Rectal smooth muscle tissue (tissue), 1 donor: ENCODE results near the gene DGCR8.

Experiments used
- H3K27ac ChIP-seq: one replicate; pipeline ENCODE4 v1.7.0; 2013; ENCODE audit warnings: low read depth, low read length, inconsistent platforms
- H3K27me3 ChIP-seq: one replicate; pipeline ENCODE4 v1.7.0; 2013; ENCODE audit warnings: low read length; ENCODE audit not compliant: control insufficient read depth, insufficient read depth
- H3K36me3 ChIP-seq: one replicate; pipeline ENCODE4 v1.7.0; 2013; ENCODE audit warnings: low read length; ENCODE audit not compliant: control insufficient read depth, insufficient read depth
- H3K4me1 ChIP-seq: one replicate; pipeline ENCODE4 v1.7.0; 2013; ENCODE audit warnings: low read length; ENCODE audit not compliant: control insufficient read depth, insufficient read depth
- H3K4me3 ChIP-seq: one replicate; pipeline ENCODE4 v1.7.0; 2013; ENCODE audit warnings: low read length
- H3K9ac ChIP-seq: one replicate; pipeline ENCODE4 v1.7.0; 2013; ENCODE audit warnings: low read length

Gene DGCR8

DNA sequence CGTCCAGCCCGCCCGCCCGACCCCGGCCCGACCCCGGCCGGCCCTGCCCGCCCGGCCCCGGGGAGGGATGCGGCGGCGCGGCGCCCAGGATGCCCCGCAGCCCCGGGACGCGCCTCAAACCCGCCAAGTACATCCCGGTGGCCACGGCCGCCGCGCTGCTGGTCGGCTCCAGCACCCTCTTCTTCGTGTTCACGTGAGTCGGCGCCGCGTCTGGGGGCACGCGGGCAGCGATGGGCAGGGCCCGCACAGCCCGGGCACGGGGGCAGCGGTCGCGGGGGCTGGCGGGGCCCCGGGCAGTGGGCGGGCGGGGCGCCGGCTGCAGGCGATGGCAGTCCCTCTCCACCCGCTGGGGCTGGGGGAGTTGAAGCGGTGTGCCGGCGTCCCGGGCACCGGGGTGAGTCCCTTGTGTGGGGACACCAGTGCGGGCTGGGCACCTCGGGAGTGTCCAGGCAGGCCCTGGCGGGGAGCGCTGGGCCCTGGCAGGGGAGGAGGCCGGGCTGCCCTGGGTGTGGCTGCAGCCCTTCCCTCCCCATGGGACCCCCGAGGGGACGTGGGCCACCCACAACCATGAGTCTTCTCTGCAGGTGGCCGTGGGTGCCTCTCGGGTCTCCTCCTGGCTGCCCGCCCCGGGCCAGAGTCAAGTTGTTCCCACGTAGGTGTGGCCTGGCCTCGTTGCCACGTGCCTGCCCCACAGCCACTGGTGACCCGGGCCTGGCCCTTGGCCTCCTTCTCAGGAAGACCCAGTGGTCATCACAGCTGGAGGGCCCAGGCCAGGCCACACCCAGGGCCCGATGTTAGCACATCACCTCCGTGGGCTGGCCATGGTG is 52.0 kb downstream of the DGCR8 start:
- Histone ChIP-seq H3K4me3 (peak overlapping the region; percentile 81), H3K9ac (peak overlapping the region; percentile 72), H3K27me3 (no peaks in the 10 kb centered on the region), H3K27ac (no peak overlapping the region), H3K4me1 (peaks cover 11% of the 10 kb centered on the region), H3K36me3 (no peaks in the 10 kb centered on the region)

DNA sequence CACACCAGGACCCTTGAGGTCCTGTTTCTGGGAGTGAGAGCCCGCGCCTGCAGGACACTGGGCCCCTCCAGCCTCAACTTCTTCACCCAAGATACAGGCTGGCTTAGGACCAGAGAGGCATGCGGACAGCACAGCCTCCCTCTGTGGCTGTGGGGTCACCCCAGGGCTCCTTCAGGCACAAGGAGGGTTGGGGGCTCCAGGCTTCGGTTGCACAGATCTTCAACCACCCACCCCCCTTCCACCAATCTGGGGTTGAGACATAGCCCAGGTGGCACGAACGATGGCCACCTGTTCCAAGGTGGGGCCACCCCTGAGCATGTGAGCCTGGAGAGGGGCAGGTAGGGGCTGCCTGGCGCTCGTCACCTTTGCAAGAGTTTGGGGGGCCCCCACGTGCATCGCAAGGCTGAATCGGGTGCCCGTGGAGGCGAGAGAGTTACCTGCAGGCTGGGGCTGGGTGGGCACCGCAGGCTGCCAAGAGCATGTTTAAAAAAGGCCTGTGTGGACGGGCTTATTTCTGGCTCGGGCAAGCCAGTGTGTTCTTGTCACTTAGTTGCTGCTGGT is 52.7 kb downstream of the DGCR8 start:
- Histone ChIP-seq H3K4me1 (peaks cover 18% of the 10 kb centered on the region), H3K27ac (no peak overlapping the region), H3K36me3 (no peaks in the 10 kb centered on the region), H3K27me3 (no peaks in the 10 kb centered on the region), H3K9ac (peak overlapping the region; percentile 72), H3K4me3 (peak overlapping the region; percentile 81)

- Histone ChIP-seq H3K36me3 (no peaks in the 10 kb centered on the region), H3K4me1 (peaks cover 19% of the 10 kb centered on the region), H3K27ac (no peak overlapping the region), H3K9ac (no peak overlapping the region), H3K27me3 (no peaks in the 10 kb centered on the region), H3K4me3 (no peak overlapping the region)
Observed at GRCh38 chr22:20133930-20134549, 54.0 kb downstream of the DGCR8 start.

- Histone ChIP-seq H3K36me3 (peaks cover 4% of the 10 kb centered on the region), H3K27ac (no peak overlapping the region), H3K4me1 (peaks cover 19% of the 10 kb centered on the region), H3K9ac (no peak overlapping the region), H3K27me3 (no peaks in the 10 kb centered on the region), H3K4me3 (no peak overlapping the region)
Observed at GRCh38 chr22:20135265-20135664, 55.2 kb downstream of the DGCR8 start.

GRCh38 chr22:20135806-20136602 is 56.0 kb downstream of the DGCR8 start:
- H3K9ac ChIP-seq: no peak overlapping the region
- no peak overlapping the region for H3K27ac ChIP-seq
- H3K27me3 ChIP-seq: no peaks in the 10 kb centered on the region
- peaks cover 4% of the 10 kb centered on the region for H3K36me3 ChIP-seq
- no peak overlapping the region for H3K4me3 ChIP-seq
- peaks cover 17% of the 10 kb centered on the region for H3K4me1 ChIP-seq

DNA sequence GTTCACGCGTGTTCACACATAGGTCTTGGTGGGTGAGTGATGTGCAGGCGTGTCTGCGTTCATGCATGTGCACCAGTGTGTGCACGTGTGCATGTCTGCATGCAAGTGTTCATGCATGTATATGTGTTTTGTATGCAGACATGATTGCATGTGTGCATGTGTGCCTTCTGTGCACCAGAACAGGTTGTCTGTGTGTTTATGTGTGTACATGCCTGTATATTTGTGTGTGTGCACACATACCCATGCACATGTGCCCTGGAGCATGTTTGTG is 56.5 kb downstream of the DGCR8 start:
- no peak overlapping the region for H3K9ac ChIP-seq

GRCh38 chr22:20137113-20137512 is 57.1 kb downstream of the DGCR8 start:
- Histone ChIP-seq H3K9ac (no peak overlapping the region), H3K4me3 (no peak overlapping the region), H3K36me3 (peaks cover 6% of the 10 kb centered on the region), H3K27ac (no peak overlapping the region), H3K27me3 (no peaks in the 10 kb centered on the region), H3K4me1 (peaks cover 17% of the 10 kb centered on the region)

More for the DNA sequence above, 56.5 kb downstream of the DGCR8 start:
- H3K4me3 ChIP-seq: no peak overlapping the region
- H3K4me1 ChIP-seq: peaks cover 17% of the 10 kb centered on the region
- H3K36me3 ChIP-seq: peaks cover 4% of the 10 kb centered on the region
- H3K27me3 ChIP-seq: no peaks in the 10 kb centered on the region
- H3K27ac ChIP-seq: no peak overlapping the region

- peaks cover 11% of the 10 kb centered on the region for H3K4me1 ChIP-seq
- H3K4me3 ChIP-seq: no peak overlapping the region
- H3K36me3 ChIP-seq: peaks cover 6% of the 10 kb centered on the region
- H3K9ac ChIP-seq: no peak overlapping the region
- peak overlapping the region; percentile 16 for H3K27ac ChIP-seq
- H3K27me3 ChIP-seq: no peaks in the 10 kb centered on the region
Observed at GRCh38 chr22:20137671-20138416, 57.8 kb downstream of the DGCR8 start.

DNA sequence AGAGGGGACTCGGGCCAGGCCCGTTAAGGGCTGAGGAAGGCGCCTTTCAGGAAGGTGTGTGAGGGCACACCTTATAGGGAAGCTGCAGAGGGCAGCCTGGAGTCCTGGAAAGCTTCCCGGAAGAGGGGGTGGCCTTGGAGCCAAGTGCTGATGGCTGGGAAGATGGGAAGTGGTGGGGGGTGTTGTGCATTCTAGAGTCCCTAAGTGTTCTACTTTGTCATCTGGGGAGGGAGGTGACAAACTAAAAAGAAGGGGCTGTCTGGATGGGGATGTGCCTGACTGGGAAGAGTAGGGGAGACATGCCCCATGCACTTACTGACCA is 58.3 kb downstream of the DGCR8 start:
- peaks cover 10% of the 10 kb centered on the region for H3K4me1 ChIP-seq
- no peak overlapping the region for H3K4me3 ChIP-seq
- H3K27ac ChIP-seq: peak overlapping the region; percentile 16

DNA sequence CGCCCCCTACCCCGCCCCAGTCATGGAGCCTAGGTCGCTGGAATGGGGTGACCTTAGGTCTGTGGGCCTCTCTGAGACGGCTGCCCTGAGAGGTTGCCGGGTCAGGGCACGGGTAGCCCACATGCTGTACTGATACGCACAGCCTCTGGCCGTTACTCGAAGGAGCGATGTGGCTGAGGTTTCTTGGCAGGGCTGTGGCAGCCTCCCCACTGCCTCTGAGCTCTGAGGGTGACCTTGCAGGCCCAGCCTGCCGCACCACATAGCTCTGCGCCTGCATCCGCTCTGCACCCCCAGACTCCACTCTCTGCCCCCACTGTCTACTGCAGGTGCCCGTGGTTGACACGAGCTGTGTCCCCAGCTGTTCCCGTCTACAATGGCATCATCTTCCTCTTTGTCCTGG is 58.8 kb downstream of the DGCR8 start:
- Histone ChIP-seq H3K4me1 (peaks cover 10% of the 10 kb centered on the region), H3K4me3 (no peak overlapping the region), H3K27ac (no peak overlapping the region), H3K27me3 (no peaks in the 10 kb centered on the region), H3K36me3 (peaks cover 8% of the 10 kb centered on the region), H3K9ac (no peak overlapping the region)

More for the DNA sequence above, 58.3 kb downstream of the DGCR8 start:
- Histone ChIP-seq H3K36me3 (peaks cover 6% of the 10 kb centered on the region), H3K9ac (no peak overlapping the region), H3K27me3 (no peaks in the 10 kb centered on the region)

DNA sequence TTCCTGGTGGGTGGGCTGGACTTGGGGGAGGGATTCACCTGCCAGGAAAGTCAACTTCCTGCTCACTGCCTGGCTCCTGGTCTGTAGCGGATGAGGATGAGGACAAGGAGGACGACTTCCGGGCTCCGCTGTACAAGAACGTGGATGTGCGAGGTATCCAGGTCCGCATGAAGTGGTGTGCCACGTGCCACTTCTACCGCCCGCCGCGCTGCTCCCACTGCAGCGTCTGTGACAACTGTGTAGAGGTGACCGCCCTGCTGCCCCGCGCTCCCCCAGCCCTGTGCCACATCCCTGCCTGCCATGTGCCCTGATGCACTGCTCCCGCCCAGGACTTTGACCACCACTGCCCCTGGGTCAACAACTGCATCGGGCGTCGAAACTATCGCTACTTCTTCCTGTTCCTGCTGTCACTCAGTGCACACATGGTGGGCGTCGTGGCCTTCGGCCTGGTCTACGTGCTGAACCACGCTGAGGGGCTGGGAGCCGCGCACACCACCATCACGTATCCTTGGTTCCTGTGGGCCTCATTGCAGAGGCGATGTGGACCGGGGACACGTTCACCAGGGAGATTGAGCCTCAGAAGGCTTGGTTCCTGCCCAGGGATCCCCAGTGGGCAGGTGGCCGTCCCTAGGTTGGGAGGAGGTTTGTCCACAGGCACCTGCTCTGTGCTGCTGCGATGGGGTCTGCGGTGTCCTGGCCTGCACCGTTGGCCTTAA is 59.5 kb downstream of the DGCR8 start:
- no peak overlapping the region for H3K9ac ChIP-seq
- H3K4me1 ChIP-seq: peaks cover 10% of the 10 kb centered on the region
- H3K4me3 ChIP-seq: no peak overlapping the region
- peaks cover 8% of the 10 kb centered on the region for H3K36me3 ChIP-seq
- no peaks in the 10 kb centered on the region for H3K27me3 ChIP-seq
- H3K27ac ChIP-seq: no peak overlapping the region
